Body of pancreas (tissue), 4 donors: Measurements from ENCODE around the gene FOXK1.

Experiments
- CTCF ChIP-seq, 7 experiments: fragments of 450-650 bp in 4 of 7; fragments of 200-600 bp in 3 of 7; sonication (generic) in 3 of 7; IDR thresholded peaks; one replicate each; pipeline ENCODE4 v1.5.1; 2016 to 2019; ENCODE audit warnings: antibody characterized with exemption in 7 of 7
- POLR2A ChIP-seq, 3 donors: fragments of 450-650 bp; IDR thresholded peaks; one replicate each; pipeline ENCODE4 v1.6.1; 2016; ENCODE audit warnings: antibody characterized with exemption in 3 of 3, mild to moderate bottlenecking in 2 of 3

GRCh38 chr7:4714767-4715409, 32.8 kb downstream of the FOXK1 start:
- no peak for TF ChIP-seq CTCF (IDR thresholded peaks at IDR 0.05)
- no peak for TF ChIP-seq POLR2A (IDR thresholded peaks at IDR 0.05)
